T-helper 17 cell (primary cell): ENCODE measurements around the gene S100A10. TPM values are rescaled to one million over a fixed set of nuclear protein-coding genes. Genes with fewer than 3 reads are reported as not detected.

ENCODE experiments used
- ATAC-seq: fragments of 150-1000 bp; cut with Tn5 transposase; 2 replicates; pipeline ENCODE4 v1.10.0; 2021; ENCODE audit warnings: mild to moderate bottlenecking, moderate library complexity
- DNase-seq, 3 donors: peaks; one replicate each; pipeline versions ENCODE4 v3.0.0 to v3.0.0-alpha.2; 2020 to 2021
- H3K9me3 ChIP-seq: one replicate; pipeline ENCODE4 v1.7.0; 2013; ENCODE audit warnings: low read length, mild to moderate bottlenecking; ENCODE audit not compliant: control insufficient read depth, poor library complexity, severe bottlenecking
- H3K27ac Mint-ChIP-seq: one replicate; pipeline ENCODE4 v1.8.0; 2022; ENCODE audit warnings: mild to moderate bottlenecking, moderate library complexity, mixed read lengths
- H3K27me3 Mint-ChIP-seq: one replicate; pipeline ENCODE4 v1.8.0; 2022; ENCODE audit warnings: mixed read lengths
- H3K36me3 Mint-ChIP-seq: one replicate; pipeline ENCODE4 v1.8.0; 2022; ENCODE audit warnings: low read depth, mixed read lengths
- H3K4me1 Mint-ChIP-seq: one replicate; pipeline ENCODE4 v1.8.0; 2022; ENCODE audit warnings: mild to moderate bottlenecking, mixed read lengths
- H3K4me3 Mint-ChIP-seq: one replicate; pipeline ENCODE4 v1.8.0; 2022; ENCODE audit warnings: mild to moderate bottlenecking, moderate library complexity, mixed read lengths
- total RNA-seq, 4 donors: library from RNA in 2 of 4; stranded (reverse) in 2 of 4; gene quantifications; one replicate each; pipeline ENCODE4 v1.2.3 and lab custom pipeline; 2022 to 2026

Gene S100A10
- total RNA-seq, 2 donors from 2014 or later = 317 to 349 TPM

DNA sequence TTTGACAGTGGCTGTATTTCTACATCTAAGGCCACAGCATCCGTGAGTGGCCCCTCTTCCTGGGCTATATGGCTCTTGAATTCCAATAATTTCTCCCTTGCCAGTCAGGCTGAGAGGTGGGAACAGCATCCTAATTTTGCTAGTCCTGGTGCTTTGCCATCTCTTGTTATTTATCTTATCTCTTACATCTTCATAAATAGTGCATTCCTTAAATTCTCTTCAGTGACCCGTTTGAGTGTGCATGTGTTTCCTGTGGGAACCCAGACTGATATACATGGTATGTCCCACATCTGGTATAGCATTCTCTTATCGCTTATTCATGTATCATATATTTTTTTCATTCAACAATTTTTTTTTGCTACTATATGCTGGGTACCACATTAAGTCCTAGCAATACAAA, 33.2 kb upstream of the S100A10 start:
- Mint-ChIP-seq H3K27ac (peak overlapping the region; percentile 22), H3K4me3 (no peak overlapping the region), H3K27me3 (peaks cover 4% of the 10 kb centered on the region), H3K4me1 (peaks cover 24% of the 10 kb centered on the region), H3K36me3 (peaks cover 7% of the 10 kb centered on the region)
- H3K9me3 ChIP-seq = no peaks in the 10 kb centered on the region
- no peak for ATAC-seq
- DNase-seq = no peak

DNA sequence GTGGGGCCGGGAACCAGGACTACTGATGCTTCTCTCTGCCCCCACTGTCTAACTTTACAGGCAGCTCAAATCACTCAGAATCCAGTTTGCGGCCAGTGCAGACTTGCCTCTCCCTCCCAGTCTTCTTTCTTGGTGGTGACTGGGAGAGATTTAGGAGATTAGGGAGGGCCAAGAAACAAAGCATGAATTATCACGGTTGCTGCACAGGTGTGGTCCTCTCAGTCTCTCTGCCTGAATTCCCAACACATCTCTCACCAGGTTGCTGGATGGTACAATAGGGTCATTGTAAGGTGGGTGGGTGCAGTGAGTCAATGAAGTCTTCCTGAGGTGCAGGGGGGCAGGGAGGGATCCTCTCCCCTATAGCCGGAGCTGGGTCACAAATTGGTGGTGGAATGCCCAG, 30.6 kb upstream of the S100A10 start:
- no peak overlapping the region for H3K4me3 Mint-ChIP-seq
- DNase-seq (no peak), ATAC-seq (no peak)
- H3K9me3 ChIP-seq = no peaks in the 10 kb centered on the region
- H3K27me3 Mint-ChIP-seq = peaks cover 15% of the 10 kb centered on the region
- peaks cover 16% of the 10 kb centered on the region for H3K4me1 Mint-ChIP-seq
- H3K36me3 Mint-ChIP-seq = peaks cover 2% of the 10 kb centered on the region
- H3K27ac Mint-ChIP-seq = no peak overlapping the region

DNA sequence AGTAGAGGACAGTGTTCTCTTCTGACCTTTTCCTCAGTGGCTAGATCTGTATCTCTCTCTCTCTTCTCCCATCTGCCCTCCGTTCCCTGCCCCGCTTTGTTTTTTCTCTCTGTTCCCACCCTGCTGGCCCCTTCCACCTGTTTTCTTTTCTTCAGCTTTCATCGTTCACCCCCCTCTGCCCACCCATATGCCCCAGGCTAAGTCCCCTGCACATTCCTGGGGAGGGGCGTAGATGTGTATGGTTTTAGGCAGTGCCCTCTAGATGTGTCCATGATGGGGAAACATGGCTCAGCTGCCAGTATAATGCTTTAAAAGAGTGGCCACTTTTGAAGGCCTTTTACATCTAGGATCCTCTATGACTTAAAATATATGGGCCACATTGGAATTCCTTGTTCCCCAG, 29.6 kb upstream of the S100A10 start:
- Mint-ChIP-seq H3K4me1 (peaks cover 16% of the 10 kb centered on the region), H3K27me3 (peaks cover 15% of the 10 kb centered on the region), H3K27ac (no peak overlapping the region), H3K4me3 (no peak overlapping the region), H3K36me3 (peaks cover 2% of the 10 kb centered on the region)
- ATAC-seq (no peak), DNase-seq (no peak)
- no peaks in the 10 kb centered on the region for H3K9me3 ChIP-seq

DNA sequence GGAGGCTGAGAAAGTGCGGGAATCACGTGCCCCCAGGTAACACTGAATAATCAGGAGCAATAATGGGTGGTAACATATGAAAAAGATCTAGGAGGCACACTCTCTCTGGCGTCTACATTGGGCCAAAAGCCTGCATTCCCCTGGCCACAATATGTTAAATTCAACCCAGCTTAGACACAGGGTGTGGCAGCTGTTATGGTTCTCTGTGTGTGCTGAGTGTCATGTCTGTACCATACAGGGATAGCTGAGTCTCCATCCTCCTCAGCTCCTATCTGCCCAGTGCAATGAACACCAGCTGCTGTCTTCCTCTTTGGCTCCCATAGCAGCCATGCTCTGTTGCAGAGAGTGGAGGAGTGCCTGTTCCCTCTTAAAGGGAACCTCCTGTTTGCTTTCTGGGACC, 28.8 kb upstream of the S100A10 start:
- no peak overlapping the region for H3K4me3 Mint-ChIP-seq
- DNase-seq (no peak), ATAC-seq (no peak)
- H3K27me3 Mint-ChIP-seq = peaks cover 16% of the 10 kb centered on the region
- H3K36me3 Mint-ChIP-seq = peaks cover 2% of the 10 kb centered on the region
- H3K4me1 Mint-ChIP-seq = peaks cover 16% of the 10 kb centered on the region
- no peaks in the 10 kb centered on the region for H3K9me3 ChIP-seq
- no peak overlapping the region for H3K27ac Mint-ChIP-seq

DNA sequence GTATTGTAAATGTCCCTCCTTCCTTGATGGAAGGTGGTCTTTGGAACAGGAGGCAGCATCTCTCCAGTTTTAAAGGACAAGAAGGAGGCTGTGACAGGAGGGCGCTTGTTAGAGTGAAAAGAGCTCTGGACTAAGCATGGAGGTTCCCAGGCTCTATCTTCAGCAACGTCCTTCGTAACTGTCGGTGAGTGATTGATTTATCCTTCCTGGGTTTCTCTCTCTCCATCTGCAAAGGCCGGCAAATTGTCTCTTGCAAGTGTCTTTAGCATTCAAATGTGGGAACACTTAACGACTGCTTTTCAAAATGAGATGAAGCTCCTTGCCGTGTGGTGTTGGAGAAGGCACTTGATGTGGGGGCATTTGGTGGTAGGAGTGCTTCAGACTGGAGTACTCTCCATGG, 27.9 kb upstream of the S100A10 start:
- peaks cover 22% of the 10 kb centered on the region for H3K27me3 Mint-ChIP-seq
- ATAC-seq (no peak), DNase-seq (no peak)
- H3K4me3 Mint-ChIP-seq = no peak overlapping the region
- H3K36me3 Mint-ChIP-seq = peaks cover 2% of the 10 kb centered on the region
- H3K27ac Mint-ChIP-seq = no peak overlapping the region
- H3K4me1 Mint-ChIP-seq = peaks cover 10% of the 10 kb centered on the region
- H3K9me3 ChIP-seq = no peaks in the 10 kb centered on the region

DNA sequence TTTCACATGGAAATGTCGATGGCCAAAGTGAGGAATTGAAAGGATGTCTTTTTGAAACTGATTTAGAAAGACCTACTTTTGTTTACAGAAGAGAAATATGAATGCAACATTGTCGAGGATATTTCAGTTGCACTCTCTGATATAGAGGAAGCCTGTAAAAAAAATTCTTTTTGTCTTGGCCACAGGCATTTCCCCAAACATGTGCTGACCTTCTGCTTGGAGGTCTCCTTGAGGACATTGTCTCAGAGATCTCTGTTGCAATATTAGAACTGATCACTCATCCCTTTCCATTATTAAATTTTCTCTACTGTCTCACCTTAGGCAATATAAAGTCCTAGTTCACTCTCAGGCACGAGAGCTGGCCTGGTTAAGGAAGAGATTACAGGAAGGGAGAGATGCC, 27.2 kb upstream of the S100A10 start:
- no peak for ATAC-seq
- peaks cover 2% of the 10 kb centered on the region for H3K36me3 Mint-ChIP-seq
- H3K27ac Mint-ChIP-seq = no peak overlapping the region
- peaks cover 8% of the 10 kb centered on the region for H3K4me1 Mint-ChIP-seq
- H3K4me3 Mint-ChIP-seq = no peak overlapping the region
- H3K27me3 Mint-ChIP-seq = peaks cover 23% of the 10 kb centered on the region
- no peaks in the 10 kb centered on the region for H3K9me3 ChIP-seq
- DNase-seq = no peak

DNA sequence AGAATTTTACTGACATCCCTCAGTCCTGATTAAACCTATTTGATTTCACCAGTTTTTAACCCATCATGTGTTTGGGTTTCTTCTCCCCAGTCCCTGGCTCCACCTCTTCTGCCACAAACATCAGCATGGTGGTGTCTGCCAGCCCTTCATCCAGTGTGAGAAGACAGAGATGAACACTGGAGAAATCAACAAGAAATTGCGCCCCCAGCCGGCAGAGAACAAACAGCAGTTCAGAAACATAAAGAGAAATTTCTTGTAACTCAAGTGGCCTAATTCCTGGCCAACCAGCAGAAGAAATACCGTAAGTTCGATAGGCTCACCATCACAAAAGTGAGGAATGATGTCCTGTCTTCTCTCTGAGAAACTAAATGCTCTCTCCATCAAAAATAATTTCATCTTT, 24.9 kb upstream of the S100A10 start:
- Mint-ChIP-seq H3K4me1 (peaks cover 9% of the 10 kb centered on the region), H3K4me3 (no peak overlapping the region), H3K27me3 (peaks cover 33% of the 10 kb centered on the region), H3K36me3 (peaks cover 2% of the 10 kb centered on the region), H3K27ac (no peak overlapping the region)
- DNase-seq (no peak), ATAC-seq (no peak)
- no peaks in the 10 kb centered on the region for H3K9me3 ChIP-seq

DNA sequence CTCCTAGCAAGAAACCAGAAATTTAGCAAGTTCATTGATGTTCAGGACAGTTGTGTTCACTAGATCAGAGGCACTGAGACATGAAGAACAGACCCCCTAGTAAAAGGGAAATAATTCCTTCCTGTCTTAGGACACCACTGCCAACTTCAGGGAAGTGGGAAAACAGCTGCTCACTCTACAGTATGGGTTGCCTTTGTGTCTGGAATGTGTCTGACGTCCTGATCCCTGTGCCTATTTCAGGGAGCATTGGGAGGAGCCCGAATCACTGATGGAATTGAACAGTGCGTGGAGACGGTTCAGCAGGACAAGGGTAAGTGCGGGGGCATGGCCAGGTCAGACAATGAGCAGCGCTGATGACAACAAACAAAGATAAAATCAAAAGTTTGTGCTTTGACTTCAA, 22.1 kb upstream of the S100A10 start:
- H3K36me3 Mint-ChIP-seq = peaks cover 2% of the 10 kb centered on the region
- ATAC-seq (no peak), DNase-seq (no peak)
- H3K9me3 ChIP-seq = no peaks in the 10 kb centered on the region
- peaks cover 40% of the 10 kb centered on the region for H3K27me3 Mint-ChIP-seq
- no peak overlapping the region for H3K27ac Mint-ChIP-seq
- no peak overlapping the region for H3K4me3 Mint-ChIP-seq
- peaks cover 7% of the 10 kb centered on the region for H3K4me1 Mint-ChIP-seq

DNA sequence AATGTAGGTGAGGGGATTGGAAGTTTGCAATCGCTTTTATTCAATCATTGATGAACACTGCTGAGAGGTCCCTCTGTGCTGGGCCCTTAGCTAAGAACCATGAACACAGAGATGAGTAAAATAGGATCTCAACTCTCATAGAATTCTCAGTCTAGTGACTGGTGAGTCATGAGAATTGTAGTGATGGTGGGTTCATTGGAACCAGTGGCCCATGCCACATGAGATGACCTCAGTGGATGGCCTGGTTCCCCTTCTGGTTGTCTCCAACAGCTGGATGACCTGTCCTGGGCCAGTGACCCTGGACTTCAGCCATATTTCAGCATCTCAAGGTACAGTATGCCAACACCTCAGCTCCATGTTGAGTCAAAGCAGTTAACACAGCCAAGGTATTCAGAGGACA, 21.3 kb upstream of the S100A10 start:
- ATAC-seq = no peak
- Mint-ChIP-seq H3K27me3 (peaks cover 33% of the 10 kb centered on the region), H3K4me3 (no peak overlapping the region), H3K27ac (peak overlapping the region; percentile 6), H3K36me3 (no peaks in the 10 kb centered on the region), H3K4me1 (peaks cover 5% of the 10 kb centered on the region)
- H3K9me3 ChIP-seq = no peaks in the 10 kb centered on the region
- DNase-seq = no peak

DNA sequence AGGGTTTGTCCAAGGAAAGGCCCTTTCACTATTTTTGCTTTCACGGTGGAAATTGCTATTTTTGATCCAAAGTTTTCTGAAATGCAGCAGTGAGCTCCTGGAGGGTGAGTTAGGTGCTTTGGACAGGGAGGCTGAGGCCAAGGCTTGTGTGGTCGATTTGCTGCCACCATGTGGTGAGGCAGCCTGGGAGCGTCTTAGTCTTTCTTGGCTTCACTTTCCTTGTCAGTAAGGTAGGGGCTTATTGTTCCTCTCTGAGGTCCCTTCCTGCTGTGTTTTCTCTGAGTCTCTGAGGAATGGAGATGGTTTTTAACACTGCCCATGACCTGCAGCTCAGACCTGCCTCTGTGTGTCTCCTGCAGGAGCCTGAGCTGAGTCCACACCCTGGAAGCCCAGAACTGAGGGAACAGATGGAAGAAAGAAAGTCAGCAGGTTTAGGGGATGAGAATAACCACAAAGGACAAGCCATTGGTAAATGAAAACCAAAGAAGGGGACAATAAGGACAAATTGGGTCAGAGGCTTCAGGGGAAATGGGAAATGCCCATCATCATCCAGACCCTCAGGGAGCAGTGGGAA, 20.1 kb upstream of the S100A10 start:
- no peaks in the 10 kb centered on the region for H3K36me3 Mint-ChIP-seq

DNA sequence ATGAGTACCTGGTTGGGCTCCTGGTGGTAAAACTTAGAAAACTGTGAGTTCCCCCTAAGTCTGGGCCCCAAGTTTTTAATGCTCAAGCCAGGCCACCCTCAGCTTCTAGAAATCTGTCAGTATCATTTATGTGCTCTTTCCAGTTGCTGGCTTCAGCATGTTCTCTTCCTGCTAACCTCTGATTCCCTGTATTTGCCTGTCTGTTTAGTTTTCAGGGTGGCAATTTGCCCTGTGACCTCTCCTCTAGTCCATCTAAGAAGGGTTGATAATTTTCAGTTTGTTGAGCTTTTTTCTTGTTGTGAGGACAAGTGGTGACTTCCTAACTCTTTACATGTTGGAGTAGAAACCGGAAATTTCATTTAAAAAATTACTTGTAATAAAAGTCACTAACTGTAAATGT, 16.0 kb upstream of the S100A10 start:
- no peak overlapping the region for H3K4me3 Mint-ChIP-seq
- H3K27me3 Mint-ChIP-seq = peaks cover 29% of the 10 kb centered on the region
- DNase-seq = no peak
- ATAC-seq = no peak
- H3K4me1 Mint-ChIP-seq = peaks cover 10% of the 10 kb centered on the region
- no peaks in the 10 kb centered on the region for H3K36me3 Mint-ChIP-seq
- no peak overlapping the region for H3K27ac Mint-ChIP-seq
- H3K9me3 ChIP-seq = no peaks in the 10 kb centered on the region

More for the DNA sequence above, 20.1 kb upstream of the S100A10 start:
- DNase-seq (no peak), ATAC-seq (peak; percentile 40)
- Mint-ChIP-seq H3K27me3 (peaks cover 41% of the 10 kb centered on the region), H3K27ac (peak overlapping the region; percentile 6), H3K4me3 (no peak overlapping the region), H3K4me1 (peaks cover 5% of the 10 kb centered on the region)
- no peaks in the 10 kb centered on the region for H3K9me3 ChIP-seq

DNA sequence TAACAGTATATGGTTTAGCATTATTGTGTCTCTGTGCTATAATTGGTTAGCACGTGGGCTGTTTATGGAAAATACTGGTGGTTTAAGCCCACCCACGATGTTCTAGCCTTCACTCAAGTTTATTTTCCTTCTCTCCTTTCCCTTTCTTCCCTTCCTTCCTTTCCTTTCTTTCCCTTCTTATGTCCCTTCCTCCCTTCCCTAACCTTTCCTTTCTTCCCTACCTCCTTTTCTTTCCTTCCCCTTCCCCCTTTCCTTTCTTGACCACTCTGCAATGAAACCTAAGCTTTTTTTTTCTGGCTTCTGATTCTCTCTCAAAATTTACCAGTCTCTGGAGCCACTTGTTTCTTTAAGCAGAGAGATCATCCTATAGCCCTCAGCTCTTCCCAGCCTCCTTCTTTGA, 13.4 kb upstream of the S100A10 start:
- ATAC-seq = no peak
- Mint-ChIP-seq H3K4me3 (no peak overlapping the region), H3K27me3 (peaks cover 31% of the 10 kb centered on the region), H3K4me1 (peaks cover 15% of the 10 kb centered on the region), H3K27ac (no peak overlapping the region), H3K36me3 (peaks cover 3% of the 10 kb centered on the region)
- no peaks in the 10 kb centered on the region for H3K9me3 ChIP-seq
- DNase-seq = no peak

DNA sequence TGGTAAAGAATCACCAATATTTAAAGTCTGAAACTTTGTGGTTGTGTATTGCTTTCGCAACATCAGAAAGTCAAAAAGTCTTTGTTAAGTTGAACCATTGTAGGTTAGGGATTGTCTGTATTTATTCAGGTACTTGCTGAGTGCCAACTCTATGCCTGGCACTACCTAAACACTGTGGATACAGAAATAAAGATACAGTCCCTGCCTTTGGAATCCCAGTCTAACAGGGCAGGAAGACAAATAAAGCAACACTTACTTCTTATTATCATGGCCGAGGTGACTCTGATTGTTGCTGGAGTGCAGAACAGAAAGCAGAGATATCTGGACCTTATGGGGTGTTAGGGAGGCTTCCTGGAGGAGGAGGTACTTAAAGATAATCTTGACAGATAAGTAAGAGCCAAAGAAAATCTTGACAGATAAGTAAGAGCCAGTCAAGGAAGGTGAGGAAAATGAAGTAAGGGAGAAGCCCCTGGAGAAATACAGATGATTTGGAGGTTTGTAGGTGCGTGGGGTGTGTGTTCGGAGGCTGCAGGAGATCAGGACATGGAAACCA, 11.8 kb upstream of the S100A10 start:
- H3K27ac Mint-ChIP-seq = no peak overlapping the region
- peaks cover 21% of the 10 kb centered on the region for H3K4me1 Mint-ChIP-seq
- DNase-seq (no peak), ATAC-seq (no peak)
- H3K27me3 Mint-ChIP-seq = peaks cover 29% of the 10 kb centered on the region
- no peaks in the 10 kb centered on the region for H3K9me3 ChIP-seq
- H3K4me3 Mint-ChIP-seq = no peak overlapping the region
- H3K36me3 Mint-ChIP-seq = peaks cover 3% of the 10 kb centered on the region

DNA sequence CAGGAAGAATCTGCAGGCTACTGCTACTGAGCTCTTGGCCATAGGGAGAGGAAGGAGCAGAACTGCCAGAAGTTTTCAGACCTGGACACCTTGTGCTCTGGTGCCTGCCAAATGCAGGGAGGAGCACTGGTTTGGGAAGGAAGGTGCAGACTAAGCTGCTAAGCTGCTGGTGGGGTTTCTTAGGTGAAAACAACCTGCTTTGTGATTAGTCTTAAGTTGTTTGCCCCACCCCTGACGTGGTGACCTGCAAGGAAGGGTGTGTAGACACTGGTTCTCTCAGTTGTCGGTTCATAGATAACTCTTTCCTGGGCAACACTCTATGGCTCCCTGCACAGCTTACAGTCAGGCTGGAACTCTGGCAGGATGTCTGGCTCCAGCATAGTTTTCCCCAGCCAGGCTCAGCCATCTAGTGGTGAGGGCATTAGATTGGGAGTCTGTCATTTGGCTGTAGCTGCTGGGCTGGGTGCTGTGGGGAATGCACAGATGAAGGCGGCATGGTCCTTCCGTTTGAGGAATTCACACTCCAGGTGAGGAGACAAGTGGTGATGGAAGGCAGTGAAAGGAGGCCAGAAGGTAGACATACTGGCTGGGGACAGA, 10.3 kb upstream of the S100A10 start:
- H3K36me3 Mint-ChIP-seq = peaks cover 3% of the 10 kb centered on the region
- no peak overlapping the region for H3K4me3 Mint-ChIP-seq
- ATAC-seq = peak; percentile 8
- peaks cover 20% of the 10 kb centered on the region for H3K27me3 Mint-ChIP-seq
- H3K9me3 ChIP-seq = no peaks in the 10 kb centered on the region
- DNase-seq = no peak
- peak overlapping the region; percentile 24 for H3K27ac Mint-ChIP-seq
- H3K4me1 Mint-ChIP-seq = peaks cover 21% of the 10 kb centered on the region
